Osteoblast (primary cell): ENCODE data around the gene COX14. TPM values are rescaled to one million over a fixed set of nuclear protein-coding genes. Genes with fewer than 3 reads are reported as not detected.
"Not testable (repeated sequence)": the region's sequence is repeated elsewhere in the genome, so short reads cannot be mapped to it uniquely, and the experiment has no call there.

ENCODE experiments used
- DNase-seq: peaks from one replicate; pipeline ENCODE4 v3.0.0; 2011; ENCODE audit warnings: low spot score, mixed read lengths; ENCODE audit not compliant: insufficient read length; ENCODE audit errors: missing footprints
- H2AFZ ChIP-seq: 2 replicates; pipeline ENCODE4 v1.6.0; 2011; ENCODE audit warnings: mild to moderate bottlenecking, low read length
- H3K27ac ChIP-seq: 2 replicates; pipeline ENCODE4 v1.5.1; 2011; ENCODE audit warnings: mild to moderate bottlenecking, low read depth, low read length, moderate library complexity
- H3K27me3 ChIP-seq: 2 replicates; pipeline ENCODE4 v1.6.0; 2012; ENCODE audit warnings: mild to moderate bottlenecking, control low read depth, inconsistent platforms, low read length, moderate library complexity; ENCODE audit not compliant: insufficient read depth
- H3K36me3 ChIP-seq: 2 replicates; pipeline ENCODE4 v1.5.1; 2011; ENCODE audit warnings: mild to moderate bottlenecking, low read length, control low read depth, moderate library complexity; ENCODE audit not compliant: insufficient read depth
- H3K4me1 ChIP-seq: 2 replicates; pipeline ENCODE4 v1.5.1; 2011; ENCODE audit warnings: mild to moderate bottlenecking, low read length, control low read depth, moderate library complexity; ENCODE audit not compliant: insufficient read depth
- H3K4me2 ChIP-seq: 2 replicates; pipeline ENCODE4 v1.6.0; 2011; ENCODE audit warnings: mild to moderate bottlenecking, low read length; ENCODE audit not compliant: insufficient read depth
- H3K4me3 ChIP-seq: fragments of 200-600 bp; sonication (generic); 3 replicates; pipeline ENCODE4 v1.5.1; 2012; ENCODE audit warnings: mild to moderate bottlenecking, low read length, inconsistent platforms; ENCODE audit not compliant: insufficient read depth
- H3K79me2 ChIP-seq: 2 replicates; pipeline ENCODE4 v1.6.0; 2012; ENCODE audit warnings: mild to moderate bottlenecking, low read length, control low read depth, inconsistent platforms; ENCODE audit not compliant: insufficient read depth
- H3K9me3 ChIP-seq: 2 replicates; pipeline ENCODE4 v1.5.1; 2011; ENCODE audit warnings: low read depth, low read length, control low read depth
- H4K20me1 ChIP-seq: 2 replicates; pipeline ENCODE4 v1.6.0; 2012; ENCODE audit warnings: mild to moderate bottlenecking, low read length, control low read depth; ENCODE audit not compliant: insufficient read depth
- CTCF ChIP-seq: IDR thresholded peaks from 2 replicates; pipeline ENCODE4 v1.5.1; 2011; ENCODE audit warnings: mild to moderate bottlenecking, low read depth, low read length, moderate library complexity; ENCODE audit errors: extremely low read depth
- total RNA-seq: library from RNA; depleted of rRNA; stranded (reverse); fragments of >200 nt; gene quantifications from 2 replicates; pipeline ENCODE4 v1.2.3, GENCODE V29; 2012

The COX14 gene
- total RNA-seq, 1 donor = 29.0 TPM

DNA sequence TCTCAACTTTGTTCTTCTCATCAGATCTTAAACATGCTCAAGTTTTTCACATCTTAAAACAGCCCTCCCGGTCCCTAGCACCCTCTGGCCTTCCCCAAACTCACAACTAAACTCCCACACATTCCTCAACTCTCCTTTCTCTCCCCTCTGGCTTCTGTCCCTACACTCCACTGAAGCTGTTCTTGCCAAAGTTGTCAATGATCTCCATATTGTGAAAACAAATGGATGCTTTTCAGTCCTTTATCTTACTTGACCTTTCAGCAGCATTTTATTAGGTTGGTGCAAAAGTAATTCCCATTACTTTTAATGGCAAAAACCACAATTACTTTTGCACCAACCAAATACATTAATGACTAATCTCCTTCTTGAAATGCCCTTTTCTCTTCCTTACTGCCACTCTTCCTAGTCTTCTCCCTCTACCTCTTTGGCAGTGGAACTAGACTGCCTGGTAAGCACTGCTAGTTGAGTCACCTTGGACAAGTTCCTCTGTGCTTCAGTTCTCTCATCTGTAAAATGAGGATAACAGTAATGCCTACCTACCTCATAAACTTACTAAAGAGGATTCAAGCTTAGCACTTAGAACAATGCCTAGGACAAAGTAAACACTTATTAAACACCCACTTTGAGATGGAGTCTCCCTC is 39.1 kb downstream of the COX14 start:
- H3K27ac ChIP-seq = no peak overlapping the region
- no peaks in the 10 kb centered on the region for H3K9me3 ChIP-seq
- no peaks in the 10 kb centered on the region for H3K36me3 ChIP-seq
- TF ChIP-seq CTCF = no peak
- H4K20me1 ChIP-seq = peaks cover 27% of the 10 kb centered on the region
- DNase-seq = peak; percentile 88
- no peak overlapping the region for H3K4me3 ChIP-seq
- no peak overlapping the region for H3K4me2 ChIP-seq
- H2AFZ ChIP-seq = no peak overlapping the region
- H3K4me1 ChIP-seq = peaks cover 7% of the 10 kb centered on the region
- H3K27me3 ChIP-seq = no peaks in the 10 kb centered on the region
- peaks cover 83% of the 10 kb centered on the region for H3K79me2 ChIP-seq

- H3K27me3 ChIP-seq, H3K9me3 ChIP-seq, H2AFZ ChIP-seq, DNase-seq, H3K36me3 ChIP-seq, H3K27ac ChIP-seq, H3K4me2 ChIP-seq, H3K4me3 ChIP-seq: not testable (repeated sequence)
- peaks cover 18% of the 10 kb centered on the region for H3K4me1 ChIP-seq
- peaks cover 81% of the 10 kb centered on the region for H3K79me2 ChIP-seq
- peaks cover 24% of the 10 kb centered on the region for H4K20me1 ChIP-seq
Measured at GRCh38 chr12:50154947-50155346, 42.9 kb downstream of the COX14 start.

DNA sequence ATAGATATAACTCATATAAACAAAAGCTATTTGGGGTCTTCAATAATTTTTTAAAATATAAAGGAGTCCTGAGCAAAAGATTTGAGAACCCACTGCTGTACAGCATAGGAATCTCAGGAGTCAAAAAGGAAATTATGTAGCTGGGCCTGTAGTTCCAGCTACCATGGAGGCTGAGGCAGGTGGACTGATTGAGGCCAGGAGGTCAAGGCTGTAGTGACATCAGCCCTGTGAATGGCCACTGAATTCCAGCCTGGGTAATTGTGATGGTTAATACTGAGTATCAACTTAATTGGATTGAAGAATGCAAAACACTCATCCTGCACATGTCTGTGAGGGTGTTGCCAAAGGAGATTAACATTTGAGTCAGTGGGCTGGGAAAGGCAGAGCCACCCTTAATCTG is 44.6 kb downstream of the COX14 start:
- Histone ChIP-seq H3K36me3 (no peaks in the 10 kb centered on the region), H2AFZ (no peak overlapping the region), H3K4me3 (no peak overlapping the region), H3K27me3 (no peaks in the 10 kb centered on the region), H3K9me3 (no peaks in the 10 kb centered on the region), H3K79me2 (peaks cover 79% of the 10 kb centered on the region), H4K20me1 (peaks cover 19% of the 10 kb centered on the region), H3K4me1 (peaks cover 12% of the 10 kb centered on the region), H3K27ac (peak overlapping the region; percentile 8), H3K4me2 (no peak overlapping the region)
- no peak for DNase-seq
- TF ChIP-seq CTCF = no peak

DNA sequence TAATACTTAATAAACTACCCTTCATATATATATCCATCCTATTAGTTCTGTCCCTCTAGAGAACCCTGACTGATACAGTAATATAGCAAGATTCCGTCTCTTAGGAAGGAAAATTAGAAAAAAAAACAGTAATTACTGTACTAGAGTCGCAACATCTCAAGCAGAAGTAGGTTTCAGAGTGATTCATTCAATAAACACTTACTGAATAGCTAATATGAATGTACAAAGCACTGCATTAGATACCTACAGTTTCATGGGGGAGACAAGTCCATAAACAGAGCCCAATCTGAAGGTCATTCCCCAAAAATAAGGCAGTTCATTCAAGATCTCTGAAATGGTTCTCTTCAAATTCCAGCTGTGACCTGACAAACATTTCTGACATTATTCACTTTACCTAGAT is 45.2 kb downstream of the COX14 start:
- Histone ChIP-seq H3K36me3 (no peaks in the 10 kb centered on the region), H3K27me3 (no peaks in the 10 kb centered on the region), H3K9me3 (no peaks in the 10 kb centered on the region), H3K4me2 (peak overlapping the region; percentile 0), H2AFZ (no peak overlapping the region), H3K4me1 (peaks cover 14% of the 10 kb centered on the region), H3K27ac (peak overlapping the region; percentile 8), H3K4me3 (no peak overlapping the region), H3K79me2 (peaks cover 79% of the 10 kb centered on the region), H4K20me1 (peaks cover 15% of the 10 kb centered on the region)
- TF ChIP-seq CTCF = no peak
- DNase-seq = peak; percentile 6
